Activated CD4-positive, alpha-beta T cell treated with anti-CD3 and anti-CD28 coated beads, Interleukin-2, Interleukin-6, amounts not matched to agents 100 ng/mL and 50 ng/mL, durations not matched to agents 16 hours and 8 hours (primary cell): ENCODE measurements around the gene CRYBB2.
"Not testable (repeated sequence)": the region's sequence is repeated elsewhere in the genome, so short reads cannot be mapped to it uniquely, and the experiment has no call there.

Experiments used
- DNase-seq: peaks from one replicate; pipeline ENCODE4 v3.0.0-alpha.2; 2020

The CRYBB2 gene

DNA sequence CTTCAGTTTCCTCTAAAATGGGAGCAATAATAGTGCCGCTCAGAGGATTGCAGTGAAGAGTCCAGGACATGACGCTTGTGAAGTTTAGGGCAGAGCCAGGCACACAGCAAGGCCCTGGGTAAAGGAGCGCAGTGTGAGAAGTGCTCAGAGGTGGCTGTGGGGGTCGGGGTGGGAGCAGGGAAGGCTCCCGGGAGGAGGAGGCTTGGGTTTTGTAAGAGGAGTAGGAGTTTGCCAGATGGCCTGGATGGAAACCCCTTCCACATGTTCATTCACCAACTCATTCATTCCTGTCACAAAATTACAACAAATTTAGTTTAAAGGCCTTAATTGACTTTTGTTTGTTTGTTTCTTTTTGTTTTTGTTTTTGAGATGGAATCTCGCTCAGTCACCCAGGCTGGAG is 17.0 kb downstream of the CRYBB2 start:
- DNase-seq = no peak

DNA sequence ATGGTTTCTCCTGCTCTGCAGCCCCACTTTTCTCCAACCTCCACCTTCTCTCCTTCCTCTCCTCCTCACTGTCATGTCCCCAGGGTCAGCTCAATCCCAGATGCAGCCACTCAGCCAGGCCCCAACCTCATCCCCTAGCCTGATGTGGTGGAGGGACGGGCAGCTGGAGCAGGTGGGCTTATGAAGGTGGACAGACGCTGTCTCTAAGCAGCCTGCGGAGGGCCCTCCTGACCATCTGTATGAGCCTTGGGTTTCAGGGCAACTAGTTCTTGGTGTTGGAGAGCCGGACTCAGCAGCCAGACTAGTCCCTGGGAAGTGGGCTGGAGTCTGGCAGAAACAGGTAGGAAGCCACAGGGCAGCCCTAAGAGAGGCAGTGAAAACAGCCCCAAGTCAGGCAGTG is 18.1 kb downstream of the CRYBB2 start:
- no peak for DNase-seq

DNA sequence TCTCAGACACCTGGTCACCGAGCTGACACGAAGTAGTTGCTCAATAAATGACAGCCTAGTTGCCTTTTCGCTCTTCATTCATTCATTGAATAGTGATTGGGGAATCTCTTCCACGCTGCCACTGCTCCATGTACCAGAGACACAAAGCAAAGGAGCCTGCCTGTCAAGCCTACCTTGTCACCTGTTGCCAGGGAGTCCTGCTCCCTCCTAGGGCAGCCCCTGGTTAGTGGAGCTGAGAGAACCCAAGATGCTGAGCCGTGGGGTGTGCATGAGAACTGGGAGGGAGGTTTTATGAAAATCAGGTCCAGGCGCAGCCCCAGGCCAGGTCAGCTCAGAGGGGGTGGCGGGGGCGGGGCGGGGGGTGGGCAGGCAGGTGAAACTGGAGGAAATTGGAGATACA is 18.6 kb downstream of the CRYBB2 start:
- not testable (repeated sequence) for DNase-seq

DNA sequence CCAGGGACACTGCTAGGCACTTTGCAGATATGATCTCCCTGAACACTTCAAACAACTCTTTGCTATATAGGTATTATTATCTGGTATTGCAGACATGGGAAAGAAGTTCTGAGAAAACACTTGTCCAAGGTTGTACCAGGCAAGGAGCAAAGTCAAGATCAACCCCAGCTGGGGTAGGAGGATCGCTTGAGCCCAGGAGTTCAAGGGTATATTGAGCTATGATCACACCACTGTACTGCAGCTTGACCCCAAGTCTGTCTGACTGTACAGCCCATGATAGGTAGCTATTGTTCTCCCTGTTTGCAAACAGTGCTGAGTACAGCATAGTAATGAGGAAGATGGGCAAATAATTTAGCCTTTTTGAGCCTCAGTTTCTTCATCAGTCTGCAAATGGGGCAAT is 35.7 kb downstream of the CRYBB2 start:
- not testable (repeated sequence) for DNase-seq

DNA sequence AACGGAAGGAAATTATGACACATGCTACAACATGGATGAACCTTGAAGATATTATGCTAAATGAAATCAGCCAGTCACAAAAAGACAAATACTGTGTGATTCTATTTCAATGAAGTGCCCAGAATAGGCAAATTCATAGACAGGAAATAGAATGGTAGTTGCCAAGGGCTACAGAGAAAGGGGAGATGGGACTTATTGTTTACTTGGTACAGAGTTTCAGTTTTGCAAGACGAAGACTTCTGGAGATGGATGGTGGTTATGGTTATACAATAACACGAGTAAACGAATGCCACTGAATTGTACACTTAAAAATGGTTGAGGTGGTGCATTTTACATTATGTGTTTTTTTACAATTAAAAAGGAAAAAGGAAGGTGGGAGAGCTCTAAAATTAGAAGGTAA is 48.1 kb downstream of the CRYBB2 start:
- not testable (repeated sequence) for DNase-seq

DNA sequence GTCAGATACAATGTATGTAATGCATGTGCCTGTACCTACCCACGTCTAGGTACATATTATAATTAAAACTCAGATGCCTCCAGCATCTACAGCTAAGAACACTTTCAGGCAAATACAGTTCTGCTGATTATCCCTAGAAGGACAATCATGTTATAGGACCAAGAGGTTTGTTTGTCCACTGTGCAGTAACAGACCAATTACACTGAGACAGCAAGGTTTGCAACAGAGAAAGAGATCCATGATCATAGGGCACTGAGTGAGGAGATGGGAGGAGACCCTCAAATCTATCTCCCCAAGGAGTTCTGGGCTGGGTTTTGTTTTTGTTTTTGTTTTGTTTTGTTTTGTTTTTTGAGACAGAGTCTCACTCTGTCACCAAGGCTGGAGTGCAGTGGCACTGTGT is 49.5 kb downstream of the CRYBB2 start:
- DNase-seq = not testable (repeated sequence)

DNA sequence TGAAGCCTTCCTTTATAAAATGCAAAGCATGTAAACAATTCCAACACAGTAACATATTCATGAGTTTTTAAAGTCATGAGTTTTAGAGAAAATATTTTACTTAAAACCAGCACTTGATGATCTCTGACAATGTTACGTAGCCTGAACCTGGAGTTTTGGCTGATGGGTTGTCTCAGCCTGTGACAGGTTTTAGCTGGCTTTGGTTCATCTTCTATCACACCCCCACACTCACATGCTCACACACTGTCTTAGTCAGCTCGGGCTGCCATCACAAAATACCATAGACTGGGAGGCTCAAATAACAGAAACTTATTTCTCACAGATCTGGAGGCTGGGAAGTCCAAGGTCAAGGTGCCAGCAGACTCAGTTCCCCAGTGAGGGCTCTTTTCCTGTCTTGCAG is 50.6 kb downstream of the CRYBB2 start:
- DNase-seq = not testable (repeated sequence)

DNA sequence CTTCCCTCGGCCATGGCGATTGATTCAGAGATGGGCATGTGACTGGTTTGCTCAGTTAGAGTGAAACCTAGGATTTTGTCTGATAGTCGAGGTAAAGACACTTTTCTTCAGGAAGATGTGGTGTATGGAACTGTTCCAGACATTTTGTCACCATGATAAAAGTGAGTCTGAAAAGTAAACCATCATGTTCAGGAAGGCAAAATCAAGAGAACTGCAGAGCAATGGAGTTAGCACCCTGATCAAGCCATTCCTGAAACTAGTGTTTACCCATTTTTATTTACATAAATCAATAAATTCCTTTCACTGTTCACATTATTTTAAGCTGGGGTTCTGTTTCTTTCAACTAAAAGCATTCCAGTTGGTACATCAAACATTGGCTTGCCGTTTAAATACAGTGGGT is 53.8 kb downstream of the CRYBB2 start:
- DNase-seq = not testable (repeated sequence)

DNA sequence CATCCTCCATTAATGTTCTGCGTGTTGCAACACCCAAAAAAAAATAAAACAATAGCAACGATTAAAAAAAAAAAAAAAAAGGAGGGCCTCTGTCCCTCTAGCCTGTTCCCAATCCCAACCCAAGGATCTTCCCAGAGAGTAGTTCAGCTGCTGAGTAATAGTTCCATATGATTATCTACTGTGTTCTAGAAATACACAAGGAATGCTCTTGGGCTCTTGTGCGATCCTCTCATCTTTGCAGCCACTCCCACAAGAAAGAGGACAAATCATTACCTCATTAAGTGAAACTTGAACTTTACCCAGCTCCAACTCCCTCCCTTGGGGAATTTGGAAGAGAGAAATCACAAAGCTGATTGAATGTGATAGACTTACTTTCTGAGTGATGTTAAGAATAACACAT is 54.5 kb downstream of the CRYBB2 start:
- not testable (repeated sequence) for DNase-seq

DNA sequence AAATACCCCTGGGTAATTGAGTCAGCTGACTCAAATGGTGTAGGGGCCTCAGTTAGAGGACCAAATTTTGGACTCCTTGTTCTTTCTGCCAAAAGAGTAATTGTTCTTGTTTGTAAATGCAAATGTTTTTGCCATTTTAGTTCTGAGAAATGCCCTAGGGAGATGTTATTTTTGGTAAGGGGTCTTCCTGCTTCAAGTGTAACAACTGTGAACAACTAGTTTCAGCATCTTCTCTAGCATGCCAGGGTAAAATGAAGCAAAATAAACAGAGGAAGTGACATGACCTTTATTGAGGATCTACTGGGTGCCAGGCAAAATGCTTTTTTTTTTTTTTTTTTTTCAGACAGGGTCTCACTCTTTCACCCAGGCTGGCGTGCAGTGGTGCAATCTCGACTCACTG is 60.7 kb downstream of the CRYBB2 start:
- DNase-seq = not testable (repeated sequence)
